Sigmoid colon (tissue), 7 donors: ENCODE measurements around the gene SDF2L1. TPM values are rescaled to one million over a fixed set of nuclear protein-coding genes. Genes with fewer than 3 reads are reported as not detected.

Experiments used
- DNase-seq: peaks from one replicate; pipeline ENCODE4 v3.0.0-alpha.2; 2019
- H3K27ac ChIP-seq, 4 donors: fragments of 200-600 bp; sonication (generic); one replicate each; pipeline ENCODE4 v1.5.1; 2016 to 2019; ENCODE audit warnings: mild to moderate bottlenecking in 1 of 4
- H3K27me3 ChIP-seq, 3 donors: fragments of 200-600 bp; sonication (generic); one replicate each; pipeline ENCODE4 v1.5.1; 2019; ENCODE audit warnings: mild to moderate bottlenecking in 1 of 3
- H3K36me3 ChIP-seq, 4 donors: fragments of 200-600 bp; sonication (generic); one replicate each; pipeline ENCODE4 v1.5.1; 2016 to 2019
- H3K4me1 ChIP-seq, 4 donors: fragments of 200-600 bp; sonication (generic); one replicate each; pipeline ENCODE4 v1.5.1; 2017 to 2019
- H3K4me3 ChIP-seq, 4 donors: fragments of 200-600 bp; sonication (generic); one replicate each; pipeline ENCODE4 v1.5.1; 2017 to 2019; ENCODE audit warnings: mild to moderate bottlenecking in 2 of 4, moderate library complexity in 1 of 4
- H3K9me3 ChIP-seq, 4 donors: fragments of 200-600 bp in 3 of 4; sonication (generic) in 3 of 4; one replicate each; pipeline versions ENCODE4 v1.5.1 to v1.6.1; 2013 to 2019
- CTCF ChIP-seq, 4 experiments: fragments of 450-650 bp in 3 of 4; fragments of 200-600 bp in 1 of 4; IDR thresholded peaks; one replicate each; pipeline ENCODE4 v1.5.1; 2016 to 2019; ENCODE audit warnings: antibody characterized with exemption in 4 of 4, mild to moderate bottlenecking in 3 of 4, moderate library complexity in 2 of 4
- EP300 ChIP-seq, 4 donors: sonication (generic); formaldehyde crosslinking; IDR thresholded peaks; one replicate each; pipeline ENCODE4 v1.6.1; 2017; ENCODE audit warnings: antibody characterized with exemption in 4 of 4
- POLR2A ChIP-seq, 2 donors: fragments of 450-650 bp; IDR thresholded peaks; one replicate each; pipeline ENCODE4 v1.6.1; 2016; ENCODE audit warnings: antibody characterized with exemption in 2 of 2, mild to moderate bottlenecking in 2 of 2, moderate library complexity in 2 of 2
- POLR2AphosphoS5 ChIP-seq, 4 donors: sonication (generic); formaldehyde crosslinking; IDR thresholded peaks; one replicate each; pipeline ENCODE4 v1.6.1; 2017; ENCODE audit warnings: antibody characterized with exemption in 4 of 4
- WGBS, 2 donors: extraction: QIAGEN DNeasy Blood & Tissue Kit; methylation state at CpG; one replicate each; pipeline ENCODE4 v1.1.7; 2013; 5-methylcytosine and 5-hydroxymethylcytosine counted together
- intact Hi-C: fragments of 100-400 bp; cut with DNase I; formaldehyde crosslinking; loops from one replicate; pipeline ENCODE4 v1.15.1; 2023
- polyA plus RNA-seq, 3 donors: library from polyadenylated mRNA; stranded (reverse); fragments of 200-250 nt; gene quantifications; one replicate each; pipeline ENCODE4 v1.2.3, GENCODE V29; 2013
- total RNA-seq, 4 donors: library from RNA; depleted of rRNA; stranded (reverse); fragments of >200 nt; gene quantifications; one replicate each; pipeline ENCODE4 v1.1.0, GENCODE V29; 2016
- donor health status: healthy with polysubstance abuse.
- donor health status: Bipolar disorder and iron deficiency.
- donor health status: healthy.

SDF2L1 gene
- total and polyA plus RNA-seq, 7 donors: 6.1 to 127 (median 25.0) TPM

- Histone ChIP-seq H3K4me1 (no peaks in the 10 kb centered on the region), H3K27ac (no peak overlapping the region), H3K27me3 (no peaks in the 10 kb centered on the region), H3K36me3 (peaks cover 22 to 86% (median 45%) of the 10 kb centered on the region in 4 donors), H3K4me3 (no peak overlapping the region), H3K9me3 (no peaks in the 10 kb centered on the region)
- TF ChIP-seq EP300 (IDR thresholded peaks at IDR 0.05): no peak
- TF ChIP-seq POLR2AphosphoS5 (IDR thresholded peaks at IDR 0.05): no peak
- no peak for TF ChIP-seq POLR2A (IDR thresholded peaks at IDR 0.05)
- no peak for TF ChIP-seq CTCF (IDR thresholded peaks at IDR 0.05)
- 95 to 96% methylated on average over 11 of the region's 11 CpGs for WGBS, 2 donors
- DNase-seq: no peak
- intact Hi-C loops: no loop called here
Measured at GRCh38 chr22:21687685-21688259, 45.7 kb downstream of the SDF2L1 start.

DNA sequence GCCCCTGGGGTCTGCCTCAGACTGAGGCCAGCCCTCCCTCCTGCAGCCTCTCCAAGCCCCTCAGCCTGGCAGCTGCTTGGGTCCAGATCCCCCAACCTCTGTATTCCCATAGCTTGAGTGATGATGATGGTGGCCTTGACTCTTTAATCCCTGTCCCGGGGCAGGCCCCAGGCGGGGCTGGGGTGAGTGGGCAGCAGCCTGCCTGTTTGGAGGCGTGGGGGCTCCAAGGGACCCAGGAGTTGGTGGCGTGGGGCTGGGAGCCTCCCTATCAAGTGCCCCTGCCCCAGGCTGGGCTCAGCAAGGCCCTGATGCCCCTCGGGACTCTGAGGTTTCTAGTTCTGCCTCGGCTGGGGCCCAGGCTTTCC is 46.2 kb downstream of the SDF2L1 start:
- no peak for DNase-seq
- H3K4me3 ChIP-seq: no peak overlapping the region
- no peaks in the 10 kb centered on the region for H3K4me1 ChIP-seq
- peaks cover 22 to 81% (median 42%) of the 10 kb centered on the region in 4 donors for H3K36me3 ChIP-seq
- H3K27ac ChIP-seq: no peak overlapping the region
- TF ChIP-seq CTCF (IDR thresholded peaks at IDR 0.05): no peak
- TF ChIP-seq POLR2A (IDR thresholded peaks at IDR 0.05): no peak
- TF ChIP-seq EP300 (IDR thresholded peaks at IDR 0.05): no peak
- TF ChIP-seq POLR2AphosphoS5 (IDR thresholded peaks at IDR 0.05): no peak
- 87 to 96% methylated on average over 6 of the region's 6 CpGs for WGBS, 2 donors
- no peaks in the 10 kb centered on the region for H3K9me3 ChIP-seq
- intact Hi-C loops: no loop called here
- no peaks in the 10 kb centered on the region for H3K27me3 ChIP-seq

- H3K4me3 ChIP-seq: no peak overlapping the region
- H3K36me3 ChIP-seq: peaks cover 22 to 81% (median 45%) of the 10 kb centered on the region in 4 donors
- intact Hi-C loops: no loop called here
- no peaks in the 10 kb centered on the region for H3K27me3 ChIP-seq
- H3K9me3 ChIP-seq: no peaks in the 10 kb centered on the region
- WGBS, 2 donors: 89 to 94% methylated on average over 20 of the region's 20 CpGs
- no peak for TF ChIP-seq POLR2AphosphoS5 (IDR thresholded peaks at IDR 0.05)
- TF ChIP-seq POLR2A (IDR thresholded peaks at IDR 0.05): no peak
- TF ChIP-seq EP300 (IDR thresholded peaks at IDR 0.05): no peak
- no peak for TF ChIP-seq CTCF (IDR thresholded peaks at IDR 0.05)
- H3K27ac ChIP-seq: no peak overlapping the region
- no peak for DNase-seq
- H3K4me1 ChIP-seq: no peaks in the 10 kb centered on the region
Measured at GRCh38 chr22:21688706-21689381, 46.7 kb downstream of the SDF2L1 start.

DNA sequence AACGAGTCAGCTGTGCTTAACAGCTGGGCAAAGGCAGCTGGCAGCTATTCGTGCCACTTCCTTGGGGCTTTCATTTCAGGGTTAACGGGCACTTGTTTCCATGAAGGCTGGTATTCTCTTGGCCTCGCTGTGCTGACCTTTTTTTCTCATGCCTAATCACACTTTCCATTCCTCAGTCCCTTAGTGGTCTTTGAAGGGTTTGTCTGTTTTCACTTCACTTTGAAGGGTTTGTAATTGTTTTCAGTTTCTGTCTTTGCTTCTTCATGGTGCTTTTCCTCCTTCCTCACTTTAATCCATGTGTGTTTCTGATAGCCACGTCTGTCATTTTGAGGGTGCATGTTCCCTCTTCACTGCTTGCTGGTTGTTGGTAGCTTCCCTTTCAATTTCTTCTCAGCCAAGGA is 48.3 kb downstream of the SDF2L1 start:
- no peaks in the 10 kb centered on the region for H3K4me1 ChIP-seq
- no peak for DNase-seq
- H3K27me3 ChIP-seq: no peaks in the 10 kb centered on the region
- no peak for TF ChIP-seq POLR2AphosphoS5 (IDR thresholded peaks at IDR 0.05)
- no peak for TF ChIP-seq CTCF (IDR thresholded peaks at IDR 0.05)
- no peak for TF ChIP-seq EP300 (IDR thresholded peaks at IDR 0.05)
- no peak for TF ChIP-seq POLR2A (IDR thresholded peaks at IDR 0.05)
- no peak overlapping the region for H3K4me3 ChIP-seq
- 55 to 75% methylated on average over 5 of the region's 5 CpGs for WGBS, 2 donors
- peaks cover 22 to 84% (median 43%) of the 10 kb centered on the region in 4 donors for H3K36me3 ChIP-seq
- intact Hi-C loops: no loop called here
- no peaks in the 10 kb centered on the region for H3K9me3 ChIP-seq
- no peak overlapping the region for H3K27ac ChIP-seq
